Measurements from ENCODE around the gene PHLPP1.

Gene PHLPP1

DNA sequence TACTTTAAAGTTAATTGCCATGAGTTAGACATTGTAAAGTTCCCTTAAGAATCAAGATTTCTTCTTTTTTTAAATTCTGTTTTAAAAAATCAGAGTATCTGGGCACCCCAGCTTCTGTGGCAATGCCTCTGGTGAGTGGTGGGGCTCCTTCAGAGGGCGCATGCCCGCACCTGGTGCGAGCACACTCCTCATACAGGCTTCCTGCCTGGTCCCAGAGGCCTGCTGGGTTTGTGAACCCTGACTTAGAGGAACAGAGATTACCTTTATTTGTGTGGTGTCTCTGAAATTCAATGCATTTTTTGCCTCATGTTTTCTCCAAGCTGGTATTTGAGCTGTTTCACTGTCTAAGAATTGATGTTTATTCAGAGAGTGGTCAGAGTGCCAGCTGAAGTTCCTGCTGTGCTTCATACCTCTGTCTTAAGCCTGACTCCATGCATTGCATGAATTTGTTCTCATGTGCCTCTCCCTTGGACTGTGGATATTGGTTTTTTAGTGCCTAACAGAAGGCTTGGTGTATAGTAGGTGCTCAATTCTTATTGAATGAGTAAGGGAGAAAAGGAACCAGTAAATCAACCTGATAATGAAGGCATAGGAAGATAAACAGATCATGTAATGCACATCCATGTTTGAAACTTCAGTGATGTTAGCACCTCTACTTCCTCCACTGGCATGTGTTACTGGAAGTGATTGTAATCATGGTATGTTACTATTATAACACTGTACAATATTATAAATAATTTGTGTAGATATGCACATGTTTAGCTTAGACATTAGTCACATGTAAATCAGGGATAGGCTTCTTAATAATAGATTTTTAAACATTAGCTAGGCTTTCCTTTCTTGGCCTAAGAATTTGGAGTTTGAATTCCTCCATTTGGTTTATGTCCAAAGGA lies 29.0 kb downstream of the PHLPP1 start:
- DNase-seq: no peak

DNA sequence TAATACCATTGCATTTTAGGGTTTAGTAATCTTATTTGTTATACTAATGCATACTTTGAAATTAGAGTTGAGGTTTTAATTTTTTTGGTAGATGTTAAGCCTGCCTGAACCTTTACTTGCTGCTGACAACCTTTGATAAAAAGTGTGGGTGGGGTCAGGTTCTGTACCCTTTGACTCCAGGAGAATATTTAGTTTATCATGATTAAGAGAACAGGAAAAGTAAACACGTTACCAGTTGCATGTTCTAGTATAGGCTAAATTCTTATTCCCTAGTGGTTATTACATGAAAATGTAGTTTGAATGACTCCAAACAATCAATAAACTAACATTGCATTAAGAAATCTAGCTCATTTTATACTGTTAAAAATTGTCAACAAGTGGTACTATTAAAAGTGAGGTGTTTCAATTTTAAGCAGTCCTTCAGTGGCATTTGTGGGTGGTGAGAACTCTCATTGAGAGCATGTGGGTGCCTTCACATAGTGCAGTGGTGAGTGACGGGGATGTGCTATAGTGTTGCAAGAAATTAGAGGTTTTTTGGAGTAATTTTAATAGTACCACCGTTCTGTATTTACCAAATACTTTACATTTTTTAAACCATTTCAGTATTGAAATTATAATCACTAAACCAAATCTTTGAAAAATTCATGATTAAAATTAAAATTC lies 29.9 kb downstream of the PHLPP1 start:
- no peak for DNase-seq

- no peak for DNase-seq
Observed at GRCh38 chr18:62749389-62749788, 34.0 kb downstream of the PHLPP1 start.

DNA sequence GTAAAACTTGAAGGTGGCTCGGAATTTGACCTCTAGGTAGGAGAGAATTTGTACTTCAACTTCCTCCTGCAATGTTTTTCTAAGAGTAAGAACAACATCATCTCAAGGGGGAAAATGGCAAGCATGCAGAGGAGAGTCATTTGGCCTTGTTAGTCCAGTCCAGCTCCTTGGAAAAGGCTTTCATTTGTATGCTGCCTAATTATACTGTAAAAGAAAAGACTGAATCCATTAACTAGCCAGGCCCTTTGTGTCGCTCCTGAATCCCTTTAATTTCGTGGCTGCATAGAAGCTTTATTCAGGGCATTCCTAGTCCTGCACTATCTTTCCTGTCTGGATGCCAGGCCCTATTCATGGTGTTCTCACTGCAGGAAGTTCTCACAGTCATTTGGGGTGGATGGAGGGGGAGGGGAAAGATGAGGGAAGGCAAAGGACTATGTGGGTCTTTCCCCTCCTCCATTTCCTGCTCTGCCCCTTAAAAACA lies 36.0 kb downstream of the PHLPP1 start:
- no peak for DNase-seq

GRCh38 chr18:62751977-62752376 lies 36.6 kb downstream of the PHLPP1 start:
- DNase-seq: no peak

- DNase-seq: no peak
Observed at GRCh38 chr18:62754026-62754425, 38.7 kb downstream of the PHLPP1 start.

DNA sequence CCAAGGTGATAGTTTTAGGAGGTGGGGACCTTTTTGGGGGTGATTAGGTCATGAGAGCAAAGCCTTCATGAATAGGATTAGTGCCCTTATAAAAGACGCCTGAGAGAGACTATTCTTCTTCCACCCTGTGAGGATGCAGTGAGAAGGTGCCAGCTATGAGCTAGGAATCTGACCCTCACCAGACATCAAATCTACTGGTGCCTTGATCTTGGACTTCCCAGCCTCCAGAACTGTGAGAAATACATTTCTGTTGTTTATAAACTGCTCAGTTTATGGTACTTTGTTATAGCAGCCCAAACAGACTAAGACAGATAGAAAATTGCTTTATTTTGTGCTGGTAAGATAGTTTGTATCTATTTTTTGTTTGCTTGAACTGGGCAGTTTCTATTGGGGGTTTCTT lies 40.1 kb downstream of the PHLPP1 start:
- no peak for DNase-seq

GRCh38 chr18:62755946-62756345 lies 40.6 kb downstream of the PHLPP1 start:
- DNase-seq: no peak

DNA sequence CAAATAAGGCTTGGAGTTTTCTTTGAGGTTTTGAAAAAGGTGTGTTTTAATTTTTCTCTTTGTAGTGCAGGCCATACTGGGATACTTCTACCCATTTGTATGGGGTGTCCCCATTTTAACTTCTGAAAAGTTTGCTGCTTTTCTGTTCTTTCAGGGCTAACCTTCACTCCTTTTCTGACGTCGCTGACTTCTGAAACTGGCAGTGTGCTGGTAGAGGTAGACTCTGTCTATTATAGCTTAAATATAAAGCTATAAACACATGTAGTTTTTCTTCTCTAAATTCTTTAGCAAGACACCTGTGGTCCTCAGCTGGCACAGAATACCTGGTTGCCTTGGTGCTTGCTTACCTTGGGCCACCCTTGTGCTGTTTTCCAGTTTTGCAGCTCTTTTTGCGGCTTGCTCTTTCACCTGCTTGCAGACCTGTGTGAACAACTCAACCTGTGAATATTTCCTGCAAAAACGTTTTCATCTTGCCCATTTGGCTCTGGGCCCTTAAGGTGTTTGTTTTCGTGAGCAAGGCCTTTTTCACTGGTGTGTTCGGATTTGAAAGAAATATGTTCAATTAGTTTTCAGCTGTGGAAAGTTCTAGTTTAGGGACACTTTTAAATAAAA lies 42.2 kb downstream of the PHLPP1 start:
- DNase-seq: no peak

DNA sequence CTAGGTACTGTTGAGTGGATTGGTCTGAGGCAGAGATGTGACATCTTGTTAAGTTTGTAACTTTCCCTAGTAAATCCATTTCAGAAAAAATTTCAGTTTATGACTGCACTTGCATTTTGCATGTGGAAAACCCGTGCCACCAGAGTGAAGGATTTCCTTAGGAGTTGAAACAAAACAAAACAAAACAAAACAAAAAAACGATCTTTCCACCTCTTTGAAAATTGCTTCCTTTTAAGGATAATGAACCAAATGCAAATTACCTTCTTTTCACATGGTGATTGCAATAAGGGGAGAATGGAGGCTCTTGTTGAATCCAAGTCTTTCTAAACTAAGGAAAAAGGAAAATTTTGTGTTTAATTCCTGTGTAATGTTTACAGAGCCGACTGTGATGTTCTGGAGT lies 43.2 kb downstream of the PHLPP1 start:
- no peak for DNase-seq

DNA sequence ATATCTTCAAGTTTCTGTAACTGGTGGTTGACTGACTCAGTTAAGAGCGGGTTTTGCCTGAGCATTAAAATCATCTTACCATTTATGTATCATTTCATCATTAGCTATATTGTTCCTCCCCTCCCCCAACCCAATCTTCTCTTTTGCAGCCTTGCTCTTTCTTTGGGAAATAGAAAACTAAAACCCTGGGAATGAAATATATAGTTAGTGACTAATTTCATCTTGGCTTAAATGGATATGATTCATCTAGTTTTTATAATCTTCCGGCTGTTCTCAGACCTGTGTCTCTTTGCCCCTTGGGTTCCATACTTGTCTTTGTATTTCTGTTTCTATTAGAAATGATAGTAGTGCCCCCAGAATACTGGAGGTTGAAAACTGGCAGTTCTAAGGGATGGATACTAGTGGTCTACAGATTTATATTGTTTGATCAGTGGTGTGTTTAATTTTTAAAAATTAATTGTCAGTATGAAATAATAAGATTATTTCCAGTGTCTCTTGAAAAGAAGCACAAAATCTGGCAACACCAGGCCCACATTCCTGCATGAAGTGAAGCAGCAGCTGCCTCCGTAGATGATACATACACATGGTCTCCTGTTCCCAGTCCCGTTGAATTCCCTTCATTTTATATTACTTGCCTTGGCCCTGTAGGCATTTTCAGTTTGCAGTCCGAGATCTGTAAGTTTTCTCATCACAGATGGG lies 44.5 kb downstream of the PHLPP1 start:
- no peak for DNase-seq

DNA sequence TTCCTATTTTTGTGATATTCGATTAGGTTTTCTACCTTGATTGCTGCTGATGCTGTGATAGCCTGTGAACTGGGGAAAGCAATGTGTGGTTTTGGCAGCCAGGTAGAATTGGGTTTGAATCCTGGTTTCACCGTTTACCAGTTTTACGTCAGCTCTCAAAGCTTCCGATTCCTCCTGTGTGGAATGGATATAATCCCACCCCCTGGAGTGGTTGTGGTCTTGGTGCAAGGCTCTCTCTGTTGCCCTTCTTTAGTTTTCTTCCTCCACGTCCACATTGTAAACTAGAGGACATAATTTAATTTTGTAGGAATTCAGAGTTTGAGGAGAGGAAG lies 45.0 kb downstream of the PHLPP1 start:
- no peak for DNase-seq

DNA sequence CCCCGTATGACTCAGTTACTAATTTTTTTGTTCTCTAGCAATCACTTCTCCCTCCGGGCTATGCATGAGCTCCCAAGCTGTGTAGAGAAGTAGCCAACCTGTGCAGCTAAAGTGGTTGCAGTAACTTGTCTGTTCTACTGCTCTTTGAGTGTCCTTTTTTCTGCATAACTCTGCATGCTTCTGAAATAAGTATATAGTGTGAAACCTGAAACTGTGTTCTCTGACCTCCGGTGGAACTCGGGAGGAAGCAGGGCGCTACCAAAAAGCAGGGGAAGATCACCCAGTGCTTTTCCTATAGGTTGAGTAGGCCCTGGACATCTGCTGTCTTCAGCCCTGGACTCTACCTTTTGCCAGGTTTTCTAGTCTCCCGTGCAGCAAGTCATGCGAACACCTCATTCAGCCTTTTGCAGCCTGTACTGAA lies 47.8 kb downstream of the PHLPP1 start:
- no peak for DNase-seq

DNA sequence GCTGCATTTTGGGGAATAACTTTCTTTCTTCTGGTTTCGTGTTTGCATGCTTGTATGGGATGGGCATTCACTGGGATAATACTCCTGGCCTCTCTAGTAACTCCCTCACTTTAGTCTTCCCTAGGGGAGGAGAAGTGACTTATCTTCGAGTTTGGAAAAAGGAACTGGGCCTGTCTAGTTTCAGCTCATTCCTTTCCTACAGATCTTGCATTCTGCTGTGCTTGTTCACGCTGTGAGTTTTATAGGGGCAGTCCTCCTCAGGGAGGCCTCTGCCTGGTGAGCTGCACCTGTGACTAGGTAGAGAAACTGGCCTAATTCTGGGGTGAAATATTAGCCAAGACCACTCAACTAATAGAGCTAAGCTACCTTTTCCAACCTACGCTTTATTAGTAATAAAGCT lies 50.9 kb downstream of the PHLPP1 start:
- no peak for DNase-seq

GRCh38 chr18:62767321-62767720 lies 52.0 kb downstream of the PHLPP1 start:
- no peak for DNase-seq

GRCh38 chr18:62767836-62768557 lies 52.7 kb downstream of the PHLPP1 start:
- no peak for DNase-seq

- no peak for DNase-seq
Observed at GRCh38 chr18:62768558-62768943, 53.2 kb downstream of the PHLPP1 start.

DNA sequence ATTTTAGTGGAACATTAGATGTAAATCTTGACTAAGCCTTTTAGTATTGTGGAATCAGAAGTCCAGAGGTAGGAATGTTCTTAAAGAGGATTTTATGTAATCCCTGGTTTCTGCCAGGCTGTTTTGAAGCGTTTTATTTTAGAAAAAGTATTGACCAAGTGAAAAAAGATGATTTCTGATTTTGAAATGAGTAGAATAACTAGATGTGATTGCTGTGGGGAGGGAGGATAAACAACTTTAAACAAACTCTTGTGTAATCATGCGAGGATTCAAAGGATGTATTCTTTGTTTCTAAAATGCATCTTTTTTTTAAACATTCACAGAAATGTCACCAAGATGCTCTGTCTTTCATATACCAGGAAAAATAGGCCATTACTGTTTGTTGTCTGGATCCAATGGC lies 53.9 kb downstream of the PHLPP1 start:
- DNase-seq: no peak

DNA sequence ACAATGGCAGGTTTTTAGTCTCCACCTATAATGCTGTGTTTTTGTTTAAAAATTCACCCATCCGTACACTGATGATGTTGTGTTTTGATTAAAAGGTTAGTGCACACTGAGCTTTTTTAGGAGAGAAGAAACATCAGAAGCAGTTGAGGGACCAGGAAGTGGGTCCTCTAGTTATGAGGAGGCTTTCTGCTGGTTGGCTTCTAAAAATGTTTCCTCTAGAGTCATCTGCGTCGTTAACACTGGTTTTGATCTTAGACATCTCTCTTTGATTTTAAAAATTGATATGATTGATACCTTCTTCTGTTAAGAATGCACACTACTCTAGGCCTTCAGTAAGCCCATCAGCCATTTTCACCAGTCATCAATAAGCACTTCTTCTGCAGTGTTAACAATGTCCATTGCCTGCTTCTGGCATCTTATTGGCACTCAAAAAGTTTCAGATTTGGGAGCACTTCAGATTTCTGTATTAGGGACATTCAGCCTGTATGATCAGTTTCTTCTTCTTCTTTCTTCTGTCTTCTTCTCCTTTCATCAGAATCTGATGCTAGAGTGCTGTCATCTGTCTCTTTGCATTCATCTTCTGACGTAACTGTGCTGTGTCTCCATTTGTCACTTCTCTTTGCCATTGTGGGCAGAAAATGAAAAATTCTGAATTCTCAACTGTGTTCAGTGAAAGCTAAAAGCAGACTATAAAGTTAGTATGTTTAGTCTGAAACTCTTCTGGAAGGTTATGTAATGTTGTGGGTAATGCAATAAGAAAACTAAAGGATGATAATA lies 56.3 kb downstream of the PHLPP1 start:
- no peak for DNase-seq

GRCh38 chr18:62772860-62773584 lies 57.7 kb downstream of the PHLPP1 start:
- DNase-seq: no peak

GRCh38 chr18:62773691-62774090 lies 58.4 kb downstream of the PHLPP1 start:
- DNase-seq: no peak
